Central memory CD8-positive, alpha-beta T cell (primary cell): ENCODE data around the gene ARRB1.

Source experiments
- ATAC-seq: fragments of 150-1000 bp; cut with Tn5 transposase; replicated peaks from 2 replicates; pipeline ENCODE4 v1.10.0; 2022; ENCODE audit warnings: mild to moderate bottlenecking, moderate FRiP score, moderate number of reproducible peaks; ENCODE audit not compliant: poor library complexity, severe bottlenecking; ENCODE audit errors: extremely low read depth
- DNase-seq, 2 donors: peaks; one replicate each; pipeline ENCODE4 v3.0.0; 2021; ENCODE audit warnings: low spot score in 2 of 2
- H3K27ac Mint-ChIP-seq: one replicate; pipeline ENCODE4 v1.8.0; 2022; ENCODE audit warnings: low read depth, mild to moderate bottlenecking, moderate library complexity, mixed read lengths
- H3K27me3 Mint-ChIP-seq: one replicate; pipeline ENCODE4 v1.8.0; 2022; ENCODE audit warnings: mixed read lengths
- H3K36me3 Mint-ChIP-seq: one replicate; pipeline ENCODE4 v1.8.0; 2022; ENCODE audit warnings: mild to moderate bottlenecking, moderate library complexity, mixed read lengths; ENCODE audit not compliant: insufficient read depth
- H3K4me1 Mint-ChIP-seq: one replicate; pipeline ENCODE4 v1.8.0; 2022; ENCODE audit warnings: mixed read lengths
- H3K4me3 Mint-ChIP-seq: one replicate; pipeline ENCODE4 v1.8.0; 2022; ENCODE audit warnings: mild to moderate bottlenecking, moderate library complexity, mixed read lengths
- H3K9me3 Mint-ChIP-seq: one replicate; pipeline ENCODE4 v1.8.0; 2022; ENCODE audit warnings: mixed read lengths

Gene ARRB1

DNA sequence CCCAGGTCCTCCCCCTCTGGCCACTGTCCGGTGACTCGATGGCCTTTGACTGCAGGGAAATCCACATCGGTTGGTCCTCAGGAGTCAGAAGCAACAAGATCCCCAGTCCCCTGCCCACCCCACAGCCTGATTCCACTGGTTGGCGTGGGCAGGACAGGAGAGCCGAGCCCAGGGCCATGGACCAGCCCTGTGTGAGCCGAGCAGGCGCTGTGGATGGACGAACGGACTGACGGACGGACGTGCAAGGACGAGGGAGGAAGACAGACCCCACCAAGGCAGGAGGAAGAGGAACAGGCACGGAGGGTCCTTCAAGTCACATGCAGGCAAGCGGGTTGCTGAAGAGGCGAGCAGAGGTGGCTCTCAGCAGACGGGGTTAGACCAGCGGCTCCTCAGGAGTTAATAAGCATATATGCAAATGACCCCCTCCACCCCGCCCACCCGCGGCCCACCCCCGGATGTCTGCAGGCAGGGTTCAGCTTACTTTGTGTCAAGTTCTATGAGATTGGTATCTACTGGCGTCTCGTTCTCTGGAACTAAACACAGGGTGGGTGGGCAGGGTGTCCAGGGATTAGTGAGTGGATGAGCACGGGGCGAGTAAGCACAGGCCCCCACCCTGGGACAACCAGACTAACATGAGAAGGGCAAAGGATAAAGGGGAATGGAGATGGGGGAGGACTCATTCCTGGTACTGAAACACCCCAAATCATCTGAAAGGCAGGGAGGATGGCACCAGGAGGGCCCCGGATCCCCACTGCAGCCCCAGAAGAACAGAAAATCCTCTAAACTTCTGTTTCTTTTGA lies 84.1 kb downstream of the ARRB1 start:
- no peaks in the 10 kb centered on the region for H3K9me3 Mint-ChIP-seq
- no peak for DNase-seq
- no peak overlapping the region for H3K27ac Mint-ChIP-seq

DNA sequence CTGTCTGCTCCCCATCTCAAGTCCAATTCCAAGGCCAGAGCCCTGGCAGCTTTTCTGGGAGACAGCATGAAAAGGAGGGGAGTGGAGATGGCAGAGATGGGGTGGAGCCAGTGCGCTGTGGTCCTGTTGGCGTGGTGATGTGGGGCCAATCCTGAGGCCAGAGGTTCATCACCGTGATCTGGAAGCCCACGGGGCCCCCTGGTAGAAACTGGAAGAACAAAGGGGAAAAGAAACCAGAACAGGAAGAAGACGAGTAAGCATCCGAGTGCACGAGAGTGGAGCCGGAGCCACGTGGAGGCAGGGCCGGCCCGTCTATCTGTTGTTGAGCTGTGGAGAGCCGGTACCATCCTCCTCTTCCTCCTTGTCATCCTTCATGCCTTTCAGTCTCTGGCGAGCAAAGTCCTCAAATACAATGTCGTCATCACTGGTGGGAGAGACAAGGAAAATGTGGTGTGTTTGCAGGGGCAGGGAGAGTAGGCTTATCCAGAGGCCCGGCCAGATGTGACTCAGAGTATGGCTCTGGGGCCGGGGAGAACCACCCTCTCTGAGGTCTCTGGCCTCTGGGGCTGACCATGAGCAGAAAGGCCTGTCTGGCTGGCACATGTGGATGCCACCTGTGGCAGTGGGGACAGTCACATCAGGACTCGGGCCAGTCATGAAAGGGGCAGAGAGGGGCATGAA lies 85.5 kb downstream of the ARRB1 start:
- H3K27ac Mint-ChIP-seq = peak overlapping the region; percentile 79
- no peak for DNase-seq
- no peaks in the 10 kb centered on the region for H3K27me3 Mint-ChIP-seq
- H3K4me3 Mint-ChIP-seq = no peak overlapping the region
- H3K9me3 Mint-ChIP-seq = no peaks in the 10 kb centered on the region
- peaks cover 8% of the 10 kb centered on the region for H3K36me3 Mint-ChIP-seq
- H3K4me1 Mint-ChIP-seq = peaks cover 29% of the 10 kb centered on the region
- ATAC-seq = no peak

More for the DNA sequence above, 84.1 kb downstream of the ARRB1 start:
- Mint-ChIP-seq H3K36me3 (peaks cover 9% of the 10 kb centered on the region), H3K4me1 (peaks cover 27% of the 10 kb centered on the region), H3K4me3 (no peak overlapping the region), H3K27me3 (no peaks in the 10 kb centered on the region)
- no peak for ATAC-seq

DNA sequence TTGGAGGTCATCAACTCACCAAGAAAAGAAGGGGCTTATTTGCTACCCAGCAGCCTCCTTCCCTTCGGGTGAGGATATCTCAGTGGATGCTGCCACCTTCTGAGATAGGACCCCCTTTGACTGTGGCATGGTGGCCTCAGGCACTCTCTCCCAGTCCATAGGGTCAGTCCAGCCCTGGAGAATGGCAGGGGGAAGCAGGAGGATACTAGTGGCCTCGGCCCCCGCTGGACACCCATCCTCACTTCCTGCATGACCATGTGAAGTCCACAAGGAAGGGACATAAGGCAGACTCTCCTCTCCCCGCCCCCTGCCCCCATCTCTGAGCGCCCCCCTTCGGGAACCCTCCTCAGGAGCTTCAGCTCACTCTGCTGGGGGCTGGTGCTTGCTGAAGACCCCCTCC lies 86.5 kb downstream of the ARRB1 start:
- ATAC-seq = no peak
- Mint-ChIP-seq H3K27ac (peak overlapping the region; percentile 16), H3K9me3 (no peaks in the 10 kb centered on the region), H3K27me3 (no peaks in the 10 kb centered on the region), H3K4me1 (peaks cover 31% of the 10 kb centered on the region), H3K36me3 (peaks cover 8% of the 10 kb centered on the region), H3K4me3 (no peak overlapping the region)
- DNase-seq = no peak

DNA sequence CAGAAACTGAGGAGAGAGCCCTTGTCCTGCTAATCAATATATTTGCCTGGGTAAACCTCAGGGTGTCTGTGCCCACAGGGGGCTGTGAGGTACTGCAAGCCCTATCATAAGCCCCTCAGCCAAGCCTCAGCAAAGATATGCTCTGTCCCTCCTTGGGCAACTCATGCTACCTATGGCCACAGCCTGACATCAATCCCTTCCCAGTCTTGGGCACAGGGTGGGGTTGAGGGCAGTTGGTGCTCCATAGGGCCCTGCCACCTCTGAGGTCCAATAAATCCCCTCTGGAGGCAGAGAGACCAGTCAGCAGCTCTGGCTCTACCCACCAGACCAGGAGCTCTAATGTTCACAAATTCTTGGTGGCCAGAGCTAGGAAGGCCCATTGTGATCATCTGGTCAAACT lies 87.1 kb downstream of the ARRB1 start:
- H3K36me3 Mint-ChIP-seq = peaks cover 8% of the 10 kb centered on the region
- H3K27me3 Mint-ChIP-seq = no peaks in the 10 kb centered on the region
- H3K27ac Mint-ChIP-seq = peak overlapping the region; percentile 16
- peaks cover 36% of the 10 kb centered on the region for H3K4me1 Mint-ChIP-seq
- DNase-seq (no peak), ATAC-seq (no peak)
- H3K9me3 Mint-ChIP-seq = no peaks in the 10 kb centered on the region
- H3K4me3 Mint-ChIP-seq = no peak overlapping the region

DNA sequence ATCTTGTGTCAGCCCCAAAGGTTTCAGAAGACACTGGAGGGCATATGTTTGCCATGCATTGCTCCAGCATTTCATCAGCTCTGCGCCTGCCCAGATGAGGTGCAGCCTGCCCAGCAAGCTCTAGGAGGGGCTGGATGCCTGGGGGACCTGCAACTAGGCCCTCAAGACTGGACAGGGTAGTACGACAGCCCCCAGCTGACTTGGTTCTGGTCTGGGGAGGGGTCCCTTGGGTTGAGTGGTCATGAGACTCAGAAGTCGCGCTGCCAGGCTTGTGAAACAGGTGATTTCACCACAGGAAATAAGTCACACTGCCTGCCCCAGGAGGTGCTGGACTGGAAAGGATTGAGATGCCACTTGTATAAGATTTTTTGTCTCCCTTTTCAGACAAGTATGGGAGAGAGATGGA lies 87.5 kb downstream of the ARRB1 start:
- H3K4me1 Mint-ChIP-seq = peaks cover 36% of the 10 kb centered on the region
- DNase-seq (no peak), ATAC-seq (peak; percentile 36)
- H3K27me3 Mint-ChIP-seq = no peaks in the 10 kb centered on the region
- H3K27ac Mint-ChIP-seq = peak overlapping the region; percentile 16
- no peak overlapping the region for H3K4me3 Mint-ChIP-seq
- peaks cover 8% of the 10 kb centered on the region for H3K36me3 Mint-ChIP-seq
- H3K9me3 Mint-ChIP-seq = no peaks in the 10 kb centered on the region

DNA sequence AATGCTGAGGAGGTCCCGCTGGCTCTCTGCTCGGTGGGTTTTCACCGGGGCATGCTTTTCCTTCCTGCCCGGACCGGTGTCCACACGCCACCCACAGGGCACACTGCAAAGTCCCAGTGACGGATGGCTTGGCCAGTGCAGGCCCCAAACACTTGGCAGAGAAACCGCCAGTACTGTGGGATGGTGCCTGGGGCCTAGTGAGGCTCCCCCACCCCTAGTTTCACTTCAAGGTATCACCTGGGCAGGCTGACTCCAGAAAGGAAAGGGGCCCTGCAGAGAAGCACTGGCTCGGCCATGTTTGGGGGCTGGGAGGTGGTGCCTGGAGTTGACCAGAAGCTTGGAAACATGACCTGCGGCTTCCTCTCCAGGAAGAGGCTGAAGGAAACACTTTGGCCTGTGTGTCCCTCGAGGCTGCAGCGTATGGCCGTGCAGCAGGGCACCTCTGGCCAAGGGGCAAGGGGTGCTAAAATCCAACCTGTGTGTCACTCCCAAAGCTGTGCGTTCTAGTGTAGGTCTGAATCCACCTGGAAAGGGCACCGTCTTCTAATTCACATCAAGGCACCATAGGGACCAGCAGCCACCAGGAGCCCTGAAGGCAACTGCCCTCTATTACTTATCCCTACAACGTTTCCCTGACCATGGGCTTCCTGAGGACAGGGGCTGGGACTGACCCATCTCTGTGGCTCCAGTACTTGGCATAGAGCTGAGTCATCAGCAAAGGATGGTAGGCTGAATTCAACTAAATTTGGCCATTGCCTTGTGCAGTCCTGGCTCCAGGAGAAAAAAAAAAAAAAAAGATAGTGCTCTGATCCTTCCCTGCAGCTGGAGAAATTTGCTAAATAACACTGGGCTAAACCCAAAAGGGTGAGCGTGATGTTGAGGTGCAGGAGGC lies 88.3 kb downstream of the ARRB1 start:
- no peak for ATAC-seq
- Mint-ChIP-seq H3K27me3 (no peaks in the 10 kb centered on the region), H3K4me1 (peaks cover 36% of the 10 kb centered on the region), H3K9me3 (no peaks in the 10 kb centered on the region), H3K36me3 (peaks cover 8% of the 10 kb centered on the region), H3K4me3 (no peak overlapping the region), H3K27ac (peak overlapping the region; percentile 16)
- no peak for DNase-seq

DNA sequence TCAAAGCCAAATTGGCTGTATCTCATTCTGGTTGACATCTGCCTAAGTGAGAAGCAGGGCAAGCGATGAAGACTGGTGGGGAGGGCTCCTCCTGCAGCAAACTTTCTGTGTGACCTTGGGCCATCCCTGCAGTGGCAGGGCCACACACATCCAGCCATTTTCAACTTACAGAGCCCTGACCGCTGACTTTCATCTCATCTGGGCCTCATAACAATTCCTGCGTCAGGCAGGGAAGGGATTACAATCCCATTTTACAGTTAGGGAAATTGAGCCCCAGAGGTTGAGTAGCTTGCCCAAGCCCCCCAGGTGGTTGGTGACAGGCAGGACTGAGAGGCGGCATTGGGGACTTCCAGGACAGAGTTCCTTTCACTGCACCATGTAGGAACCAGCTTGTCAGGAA lies 89.0 kb downstream of the ARRB1 start:
- DNase-seq (no peak), ATAC-seq (no peak)
- H3K4me1 Mint-ChIP-seq = peaks cover 36% of the 10 kb centered on the region
- H3K27ac Mint-ChIP-seq = peak overlapping the region; percentile 86
- H3K4me3 Mint-ChIP-seq = no peak overlapping the region
- H3K27me3 Mint-ChIP-seq = no peaks in the 10 kb centered on the region
- peaks cover 4% of the 10 kb centered on the region for H3K36me3 Mint-ChIP-seq
- no peaks in the 10 kb centered on the region for H3K9me3 Mint-ChIP-seq

DNA sequence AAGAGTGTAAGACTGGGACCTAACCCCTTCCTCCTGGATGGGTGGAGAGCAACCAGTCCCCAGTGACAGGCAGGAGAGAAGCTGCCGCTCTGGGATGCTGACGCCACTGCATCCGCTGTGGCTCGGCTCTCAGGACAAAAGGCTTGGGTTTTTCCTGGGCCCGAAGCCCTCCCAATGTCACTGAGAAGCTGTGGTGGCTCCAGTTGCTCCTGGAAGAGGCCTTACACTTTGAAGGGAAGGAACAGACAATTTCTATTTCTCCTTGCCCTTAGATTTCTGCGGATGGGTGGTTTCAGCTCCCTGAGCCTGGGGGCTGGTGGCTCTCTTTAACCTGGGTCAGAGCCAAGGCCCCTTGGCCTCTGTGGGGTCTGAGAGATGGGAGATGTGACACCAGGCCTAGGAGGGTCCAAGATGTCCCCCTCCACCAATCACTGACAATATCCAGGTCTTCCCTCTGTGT lies 89.5 kb downstream of the ARRB1 start:
- H3K9me3 Mint-ChIP-seq = no peaks in the 10 kb centered on the region
- H3K4me1 Mint-ChIP-seq = peaks cover 32% of the 10 kb centered on the region
- H3K4me3 Mint-ChIP-seq = no peak overlapping the region
- ATAC-seq = no peak
- peaks cover 4% of the 10 kb centered on the region for H3K36me3 Mint-ChIP-seq
- peak overlapping the region; percentile 86 for H3K27ac Mint-ChIP-seq
- H3K27me3 Mint-ChIP-seq = no peaks in the 10 kb centered on the region
- no peak for DNase-seq

DNA sequence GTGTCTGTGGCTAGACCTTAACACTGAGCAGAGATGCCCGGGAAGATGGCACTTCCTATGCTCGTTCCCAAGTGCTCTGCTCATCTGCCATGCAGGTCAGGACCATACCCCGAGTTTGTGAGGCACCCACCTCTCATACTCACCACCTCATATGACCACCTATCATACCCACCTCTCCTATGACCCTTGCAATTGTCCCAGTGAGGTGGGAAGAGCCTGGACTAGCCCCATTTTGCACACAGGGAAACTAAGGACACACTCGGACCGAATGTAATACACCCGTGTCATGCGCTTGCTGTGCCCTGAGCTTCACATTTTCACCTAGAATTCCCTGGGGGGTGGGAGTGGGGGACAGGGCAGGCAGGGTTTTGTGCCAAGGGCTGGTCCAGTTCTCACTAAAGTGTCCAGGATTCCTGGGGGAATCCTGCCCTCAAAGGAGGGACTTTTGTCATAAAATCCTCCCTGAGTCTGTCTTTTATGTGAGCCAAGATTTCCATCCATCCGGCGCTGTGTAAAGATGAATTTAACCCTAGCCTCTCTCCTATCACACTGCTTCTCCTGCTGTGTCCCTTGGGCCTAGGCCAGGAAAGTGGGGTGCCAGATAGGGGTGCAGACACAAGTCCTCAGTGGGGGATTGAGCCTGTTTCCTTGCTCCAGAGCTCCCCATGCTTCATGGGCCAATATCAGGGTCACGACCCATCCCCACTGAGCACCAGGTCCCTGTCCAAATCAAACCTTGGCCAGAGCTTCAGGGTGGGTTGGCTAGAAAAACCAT lies 90.9 kb downstream of the ARRB1 start:
- Mint-ChIP-seq H3K4me1 (peaks cover 32% of the 10 kb centered on the region), H3K9me3 (no peaks in the 10 kb centered on the region), H3K36me3 (peaks cover 2% of the 10 kb centered on the region), H3K4me3 (no peak overlapping the region), H3K27me3 (no peaks in the 10 kb centered on the region), H3K27ac (peak overlapping the region; percentile 86)
- ATAC-seq (no peak), DNase-seq (no peak)

DNA sequence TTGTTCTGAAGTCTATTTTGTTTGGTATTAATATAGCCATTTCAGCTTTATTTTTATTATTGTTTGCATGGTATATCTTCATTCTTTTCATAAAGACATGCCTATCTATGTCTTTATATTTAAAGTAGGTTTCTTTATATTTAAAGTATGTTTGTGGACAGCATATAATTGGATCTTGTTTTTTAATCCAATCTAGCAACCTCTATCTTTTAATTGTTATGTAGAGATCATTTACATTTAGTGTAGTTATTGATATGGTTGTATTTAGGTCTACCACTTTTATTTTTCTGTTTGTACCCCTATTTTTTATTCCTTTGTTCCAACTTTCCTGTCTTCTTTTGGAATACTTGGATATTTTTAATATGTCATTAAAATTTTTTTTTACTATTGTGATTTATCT lies 97.1 kb downstream of the ARRB1 start:
- H3K27me3 Mint-ChIP-seq = peaks cover 17% of the 10 kb centered on the region
- ATAC-seq (no peak), DNase-seq (no peak)
- no peaks in the 10 kb centered on the region for H3K36me3 Mint-ChIP-seq
- no peak overlapping the region for H3K4me3 Mint-ChIP-seq
- no peak overlapping the region for H3K27ac Mint-ChIP-seq
- no peaks in the 10 kb centered on the region for H3K4me1 Mint-ChIP-seq
- H3K9me3 Mint-ChIP-seq = no peaks in the 10 kb centered on the region

DNA sequence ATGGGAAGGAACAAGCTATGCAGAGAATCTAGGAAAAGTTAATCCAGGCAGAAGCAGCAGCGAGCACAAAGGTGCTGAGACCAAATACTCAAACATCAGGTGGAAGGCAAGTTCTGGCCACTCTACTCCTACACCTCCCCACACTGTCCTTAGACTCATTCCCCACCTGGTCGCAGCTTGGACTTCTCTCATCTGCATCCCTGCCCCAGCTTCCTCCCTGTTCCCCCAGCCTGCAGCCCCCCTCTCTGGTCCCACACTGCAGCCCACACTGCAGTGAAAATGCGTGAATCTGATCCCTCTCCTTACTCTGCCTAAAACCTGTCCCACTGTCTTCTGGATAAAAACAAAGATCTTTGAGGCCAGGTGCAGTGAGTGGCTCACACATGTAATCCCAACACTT lies 101.8 kb downstream of the ARRB1 start:
- Mint-ChIP-seq H3K4me1 (peaks cover 6% of the 10 kb centered on the region), H3K27ac (no peak overlapping the region), H3K27me3 (peaks cover 27% of the 10 kb centered on the region), H3K36me3 (peaks cover 2% of the 10 kb centered on the region), H3K9me3 (no peaks in the 10 kb centered on the region), H3K4me3 (no peak overlapping the region)
- ATAC-seq = no peak
- DNase-seq = no peak

DNA sequence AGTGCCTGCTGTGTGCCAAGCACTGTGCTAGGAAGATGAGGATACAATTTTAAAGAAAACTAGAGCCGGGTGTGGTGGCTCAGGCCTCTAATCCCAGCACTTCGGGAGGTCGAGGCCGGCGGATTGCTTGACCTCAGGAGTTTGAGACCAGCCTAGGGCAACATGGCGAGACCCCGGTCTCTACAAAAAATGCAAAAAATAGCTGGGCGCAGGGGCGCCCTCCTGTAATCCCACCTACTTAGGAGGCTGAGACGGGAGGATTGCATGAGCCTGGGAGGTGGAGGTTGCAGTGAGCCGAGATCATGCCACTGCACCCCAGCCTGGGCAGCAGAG lies 102.6 kb downstream of the ARRB1 start:
- peaks cover 33% of the 10 kb centered on the region for H3K27me3 Mint-ChIP-seq
- peaks cover 2% of the 10 kb centered on the region for H3K36me3 Mint-ChIP-seq
- H3K4me3 Mint-ChIP-seq = no peak overlapping the region
- H3K4me1 Mint-ChIP-seq = peaks cover 6% of the 10 kb centered on the region
- H3K9me3 Mint-ChIP-seq = no peaks in the 10 kb centered on the region
- DNase-seq = no peak
- no peak overlapping the region for H3K27ac Mint-ChIP-seq
- no peak for ATAC-seq
